Measurements from ENCODE around the gene DISP2. TPM values are rescaled to one million over a fixed set of nuclear protein-coding genes. Genes with fewer than 3 reads are reported as not detected.

The DISP2 gene
- total RNA-seq, 1 experiment from 2014 or later: 1.3 TPM

DNA sequence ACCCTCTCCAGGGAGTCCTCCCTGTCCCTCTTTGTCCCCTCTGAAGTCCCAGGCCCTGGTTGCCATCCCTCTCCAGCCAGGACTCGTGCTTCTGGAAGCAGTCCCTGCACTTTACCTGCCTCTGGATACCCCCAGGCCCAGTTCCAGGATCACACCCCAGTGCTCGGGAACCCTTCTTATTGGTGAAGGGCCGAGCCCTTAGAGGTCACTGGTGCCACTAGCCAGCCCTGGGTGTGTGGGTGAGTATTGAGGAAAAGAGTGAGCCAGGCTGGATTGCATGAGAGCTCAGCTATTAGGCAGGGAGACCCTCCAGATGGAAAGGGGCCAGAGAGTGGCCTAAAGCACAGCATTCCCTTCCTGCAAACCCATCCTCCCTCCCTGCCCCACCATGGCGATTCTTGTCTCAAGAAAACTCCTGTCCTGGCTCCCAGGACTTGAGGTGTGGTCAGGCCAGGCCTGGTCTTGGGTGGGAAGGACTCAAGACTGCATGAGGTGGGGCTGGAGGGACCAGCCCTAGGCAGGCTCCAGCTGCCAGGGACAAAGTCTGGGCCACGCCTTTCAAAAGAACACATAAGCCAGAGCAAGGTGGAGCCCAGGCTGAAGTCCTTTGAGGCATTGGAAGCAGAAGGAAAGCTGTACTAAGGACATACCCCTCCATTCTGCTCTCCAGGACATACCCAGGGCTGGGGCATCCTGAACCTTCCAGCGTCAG, 12.0 kb upstream of the DISP2 start:
- Histone ChIP-seq H3K14ac (ENCODE audit: insufficient read depth, low read length) (no peak overlapping the region), H2BK20ac (ENCODE audit: low read depth, low read length, poor library complexity, severe bottlenecking) (no peak overlapping the region), H2BK15ac (ENCODE audit: low read depth, low read length) (no peak overlapping the region), H3K4me1 (ENCODE audit: insufficient read depth, low read length) (no peaks in the 10 kb centered on the region), H3K27me3 (ENCODE audit: insufficient read depth, low read length) (no peaks in the 10 kb centered on the region), H3K23me2 (ENCODE audit: insufficient read length, low read depth, low read length, poor library complexity, severe bottlenecking) (no peaks in the 10 kb centered on the region), H2AK5ac (ENCODE audit: insufficient read length, low read length) (no peak overlapping the region), H4K91ac (ENCODE audit: insufficient read length, low read depth, low read length) (no peak overlapping the region), H3K23ac (ENCODE audit: insufficient read length, low read depth, low read length) (no peak overlapping the region), H3K79me1 (ENCODE audit: insufficient read depth, low read depth, low read length, poor library complexity, severe bottlenecking) (no peaks in the 10 kb centered on the region), H4K8ac (replicated peaks; ENCODE audit: insufficient read length, low read depth, low read length) (no peak overlapping the region), H3K56ac (ENCODE audit: insufficient read length, low read depth, low read length) (no peak overlapping the region), H2BK12ac (ENCODE audit: insufficient read length, low read depth, low read length) (no peak overlapping the region), H2BK120ac (ENCODE audit: low read depth, low read length, poor library complexity, severe bottlenecking) (no peak overlapping the region), H3T11ph (ENCODE audit: low read length) (no peak overlapping the region), H4K5ac (ENCODE audit: insufficient read length, low read depth, low read length) (no peak overlapping the region), H3K4ac (ENCODE audit: low read depth, low read length) (no peak overlapping the region), H2BK5ac (ENCODE audit: insufficient read length, low read length) (no peak overlapping the region), H3K9ac (ENCODE audit: extremely low read depth, insufficient read length, low read length) (no peak overlapping the region), H3K27ac (ENCODE audit: insufficient read length, low read depth, low read length) (no peak overlapping the region), H3K4me2 (ENCODE audit: insufficient read depth, insufficient read length, low read length) (no peak overlapping the region), H2AFZ (ENCODE audit: low read length) (no peak overlapping the region), H3K18ac (ENCODE audit: insufficient read length, low read depth, low read length) (no peak overlapping the region), H4K20me1 (ENCODE audit: control insufficient read depth, insufficient read depth, insufficient read length) (no peaks in the 10 kb centered on the region), H3K79me2 (ENCODE audit: insufficient read depth, low read length) (no peaks in the 10 kb centered on the region), H3K9me3 (ENCODE audit: control insufficient read depth, low read depth, low read length) (no peaks in the 10 kb centered on the region)
- TF ChIP-seq, protein P1, sequence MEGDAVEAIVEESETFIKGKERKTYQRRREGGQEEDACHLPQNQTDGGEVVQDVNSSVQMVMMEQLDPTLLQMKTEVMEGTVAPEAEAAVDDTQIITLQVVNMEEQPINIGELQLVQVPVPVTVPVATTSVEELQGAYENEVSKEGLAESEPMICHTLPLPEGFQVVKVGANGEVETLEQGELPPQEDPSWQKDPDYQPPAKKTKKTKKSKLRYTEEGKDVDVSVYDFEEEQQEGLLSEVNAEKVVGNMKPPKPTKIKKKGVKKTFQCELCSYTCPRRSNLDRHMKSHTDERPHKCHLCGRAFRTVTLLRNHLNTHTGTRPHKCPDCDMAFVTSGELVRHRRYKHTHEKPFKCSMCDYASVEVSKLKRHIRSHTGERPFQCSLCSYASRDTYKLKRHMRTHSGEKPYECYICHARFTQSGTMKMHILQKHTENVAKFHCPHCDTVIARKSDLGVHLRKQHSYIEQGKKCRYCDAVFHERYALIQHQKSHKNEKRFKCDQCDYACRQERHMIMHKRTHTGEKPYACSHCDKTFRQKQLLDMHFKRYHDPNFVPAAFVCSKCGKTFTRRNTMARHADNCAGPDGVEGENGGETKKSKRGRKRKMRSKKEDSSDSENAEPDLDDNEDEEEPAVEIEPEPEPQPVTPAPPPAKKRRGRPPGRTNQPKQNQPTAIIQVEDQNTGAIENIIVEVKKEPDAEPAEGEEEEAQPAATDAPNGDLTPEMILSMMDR (conservative IDR thresholded peaks at IDR 0.05): no peak
- Mint-ChIP-seq H3K9me3 (no peaks in the 10 kb centered on the region), H3K4me3 (no peak overlapping the region), H3K27ac (no peak overlapping the region), H3K4me1 (peaks cover 9 to 21% of the 10 kb centered on the region in 2 experiments), H3K27me3 (ENCODE audit: low read depth) (peaks cover 8% of the 10 kb centered on the region), H3K36me3 (ENCODE audit: insufficient read depth in 1 of 3, low read depth in 3 of 3) (no peaks in the 10 kb centered on the region)
- WGBS (ENCODE audit: extremely low coverage, insufficient read length, low lambda C conversion rate): no CpG with 5 or more reads among the region's 6 CpGs
- no peak for DNase-seq
